Measurements from ENCODE around the gene RC3H2. TPM values are rescaled to one million over a fixed set of nuclear protein-coding genes. Genes with fewer than 3 reads are reported as not detected.

The RC3H2 gene
- total and polyA plus RNA-seq, 12 donors = 7.1 to 52.2 (median 42.9) TPM

DNA sequence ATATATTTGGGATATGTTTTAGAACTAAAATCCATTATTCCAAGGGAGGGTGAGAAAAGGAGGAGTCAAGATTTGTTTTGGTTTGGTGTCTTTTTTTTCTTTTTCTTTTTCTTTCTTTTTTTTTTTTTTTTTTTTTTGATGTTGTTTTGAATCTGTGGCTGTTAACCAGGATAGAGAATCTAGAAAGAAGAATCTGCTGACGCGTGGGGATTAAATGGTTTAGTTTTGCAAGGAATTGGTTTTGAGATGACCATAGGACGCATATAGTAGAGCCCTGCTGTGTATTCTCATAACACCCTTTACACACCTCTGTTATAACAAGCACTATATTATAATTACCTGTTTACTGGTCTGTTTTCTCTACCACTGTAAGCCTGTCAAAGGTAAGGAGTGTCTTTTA lies 45.1 kb upstream of the RC3H2 start:
- Histone ChIP-seq H3K27me3 (no peaks in the 10 kb centered on the region), H3K9me3 (no peaks in the 10 kb centered on the region), H3K27ac (no peak overlapping the region), H3K36me3 (no peaks in the 10 kb centered on the region), H3K4me1 (peaks cover 0 to 75% (median 39%) of the 10 kb centered on the region in 9 donors), H3K4me3 (no peak overlapping the region)
- ATAC-seq (no peak), DNase-seq (no peak)
- 93 to 94% methylated on average over 3 of the region's 3 CpGs for WGBS, 2 donors
- TF ChIP-seq, protein P1, sequence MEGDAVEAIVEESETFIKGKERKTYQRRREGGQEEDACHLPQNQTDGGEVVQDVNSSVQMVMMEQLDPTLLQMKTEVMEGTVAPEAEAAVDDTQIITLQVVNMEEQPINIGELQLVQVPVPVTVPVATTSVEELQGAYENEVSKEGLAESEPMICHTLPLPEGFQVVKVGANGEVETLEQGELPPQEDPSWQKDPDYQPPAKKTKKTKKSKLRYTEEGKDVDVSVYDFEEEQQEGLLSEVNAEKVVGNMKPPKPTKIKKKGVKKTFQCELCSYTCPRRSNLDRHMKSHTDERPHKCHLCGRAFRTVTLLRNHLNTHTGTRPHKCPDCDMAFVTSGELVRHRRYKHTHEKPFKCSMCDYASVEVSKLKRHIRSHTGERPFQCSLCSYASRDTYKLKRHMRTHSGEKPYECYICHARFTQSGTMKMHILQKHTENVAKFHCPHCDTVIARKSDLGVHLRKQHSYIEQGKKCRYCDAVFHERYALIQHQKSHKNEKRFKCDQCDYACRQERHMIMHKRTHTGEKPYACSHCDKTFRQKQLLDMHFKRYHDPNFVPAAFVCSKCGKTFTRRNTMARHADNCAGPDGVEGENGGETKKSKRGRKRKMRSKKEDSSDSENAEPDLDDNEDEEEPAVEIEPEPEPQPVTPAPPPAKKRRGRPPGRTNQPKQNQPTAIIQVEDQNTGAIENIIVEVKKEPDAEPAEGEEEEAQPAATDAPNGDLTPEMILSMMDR (IDR thresholded peaks at IDR 0.05) = no peak
- intact Hi-C loops (cut with DNase I) = no loop called here

DNA sequence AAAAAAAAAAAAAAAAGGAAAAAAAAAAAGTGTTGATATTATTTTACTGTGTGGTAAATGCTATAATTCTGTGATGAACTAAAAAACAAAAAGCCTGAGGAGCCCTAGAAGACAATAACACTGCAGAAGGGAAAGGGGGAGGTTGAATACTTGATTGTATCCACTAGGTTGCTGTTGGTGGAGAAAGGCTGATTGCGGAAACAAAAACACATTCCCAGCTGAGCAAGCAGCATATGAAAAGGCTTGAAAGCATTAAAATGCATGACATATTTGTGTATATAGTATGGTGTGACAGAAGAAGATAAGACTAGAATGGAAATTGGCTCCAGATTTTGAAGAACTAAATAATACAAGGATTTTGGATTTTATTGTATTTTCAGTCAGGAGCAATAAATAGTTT lies 44.5 kb upstream of the RC3H2 start:
- Histone ChIP-seq H3K27me3 (no peaks in the 10 kb centered on the region), H3K27ac (no peak overlapping the region), H3K4me1 (peaks cover 0 to 75% (median 37%) of the 10 kb centered on the region in 9 donors), H3K9me3 (no peaks in the 10 kb centered on the region), H3K4me3 (no peak overlapping the region), H3K36me3 (peaks cover 0 to 1% (median 0%) of the 10 kb centered on the region in 9 donors)
- 97 to 100% methylated on average over 1 of the region's 1 CpG for WGBS, 2 donors
- TF ChIP-seq, protein P1 (IDR thresholded peaks at IDR 0.05) = no peak
- ATAC-seq = no peak
- intact Hi-C loops (cut with DNase I) = no loop called here
- DNase-seq = no peak

DNA sequence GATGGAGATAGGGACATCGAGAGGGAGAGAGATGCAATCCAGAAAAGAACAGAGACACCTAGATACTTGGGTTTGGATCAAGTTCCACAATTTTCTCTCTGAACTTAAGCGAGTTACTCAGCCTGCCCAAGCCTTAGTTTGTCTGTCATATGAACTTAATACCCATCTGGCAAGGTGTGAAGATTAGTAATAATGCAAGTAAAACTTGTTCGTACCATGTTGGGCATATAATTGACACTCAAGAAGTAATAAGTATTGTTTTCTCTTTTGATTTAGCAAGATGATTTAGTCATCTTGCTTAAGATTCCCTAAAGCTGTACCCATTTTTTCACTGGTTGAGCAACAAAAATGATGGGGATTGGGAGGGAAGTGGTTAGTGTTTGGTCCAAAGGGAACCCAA lies 43.2 kb upstream of the RC3H2 start:
- intact Hi-C loops (cut with DNase I) = no loop called here
- H3K4me3 ChIP-seq = no peak overlapping the region
- WGBS, 2 donors = 93 to 94% methylated on average over 3 of the region's 3 CpGs
- peak overlapping the region in 1 of 10 donors; percentile 51 for H3K27ac ChIP-seq
- ATAC-seq = no peak
- H3K36me3 ChIP-seq = peaks cover 0 to 8% (median 0%) of the 10 kb centered on the region in 9 donors
- DNase-seq = no peak
- TF ChIP-seq, protein P1 (IDR thresholded peaks at IDR 0.05) = no peak
- H3K9me3 ChIP-seq = no peaks in the 10 kb centered on the region
- H3K4me1 ChIP-seq = peaks cover 0 to 62% (median 26%) of the 10 kb centered on the region in 9 donors
- no peaks in the 10 kb centered on the region for H3K27me3 ChIP-seq

DNA sequence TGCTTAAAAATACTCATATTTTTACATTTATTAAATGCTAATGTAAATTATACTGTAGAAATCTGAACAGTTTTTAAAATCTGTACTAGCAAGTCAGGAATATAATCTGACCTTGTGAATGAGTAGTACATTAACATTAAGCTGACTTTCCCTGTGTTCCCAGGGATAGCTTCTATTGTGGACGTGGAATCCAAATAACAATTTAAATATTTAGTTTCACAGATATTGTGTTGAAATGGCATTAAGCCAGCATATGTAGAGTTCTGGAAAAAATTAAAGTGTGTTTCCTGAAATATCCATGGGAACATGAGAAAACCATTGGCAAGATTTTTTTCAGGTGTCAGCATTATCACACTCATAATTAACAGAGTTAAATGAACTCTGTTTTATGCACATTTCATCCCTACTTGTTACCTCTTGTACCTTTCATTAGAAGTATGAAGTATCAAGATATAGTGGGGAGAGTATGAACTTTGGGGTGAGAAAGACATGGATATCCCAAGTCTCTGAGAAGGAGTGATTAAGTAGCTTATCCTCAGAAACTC lies 41.4 kb upstream of the RC3H2 start:
- ATAC-seq = no peak
- Histone ChIP-seq H3K27ac (peak overlapping the region in 1 of 10 donors; percentile 51), H3K27me3 (no peaks in the 10 kb centered on the region), H3K36me3 (peaks cover 0 to 8% (median 0%) of the 10 kb centered on the region in 9 donors), H3K4me1 (peaks cover 0 to 72% (median 43%) of the 10 kb centered on the region in 9 donors), H3K9me3 (no peaks in the 10 kb centered on the region), H3K4me3 (no peak overlapping the region)
- intact Hi-C loops (cut with DNase I) = no loop called here
- no peak for DNase-seq
- TF ChIP-seq, protein P1 (IDR thresholded peaks at IDR 0.05) = no peak
- WGBS, 2 donors = 77 to 81% methylated on average over 1 of the region's 1 CpG
